Sigmoid colon (tissue), 4 donors: Measurements from ENCODE around the gene NOL4L.

Experiments
- EP300 ChIP-seq, 4 donors: sonication (generic); formaldehyde crosslinking; IDR thresholded peaks; one replicate each; pipeline ENCODE4 v1.6.1; 2017; ENCODE audit warnings: antibody characterized with exemption in 4 of 4
- POLR2A ChIP-seq, 2 donors: fragments of 450-650 bp; IDR thresholded peaks; one replicate each; pipeline ENCODE4 v1.6.1; 2016; ENCODE audit warnings: antibody characterized with exemption in 2 of 2, mild to moderate bottlenecking in 2 of 2, moderate library complexity in 2 of 2
- POLR2AphosphoS5 ChIP-seq, 4 donors: sonication (generic); formaldehyde crosslinking; IDR thresholded peaks; one replicate each; pipeline ENCODE4 v1.6.1; 2017; ENCODE audit warnings: antibody characterized with exemption in 4 of 4
- TF ChIP-seq, protein P1 (sequence below), 4 experiments: fragments of 450-650 bp in 3 of 4; fragments of 200-600 bp in 1 of 4; IDR thresholded peaks; one replicate each; pipeline ENCODE4 v1.5.1; 2016 to 2019; ENCODE audit warnings: antibody characterized with exemption in 4 of 4, mild to moderate bottlenecking in 3 of 4, moderate library complexity in 2 of 4

DNA sequence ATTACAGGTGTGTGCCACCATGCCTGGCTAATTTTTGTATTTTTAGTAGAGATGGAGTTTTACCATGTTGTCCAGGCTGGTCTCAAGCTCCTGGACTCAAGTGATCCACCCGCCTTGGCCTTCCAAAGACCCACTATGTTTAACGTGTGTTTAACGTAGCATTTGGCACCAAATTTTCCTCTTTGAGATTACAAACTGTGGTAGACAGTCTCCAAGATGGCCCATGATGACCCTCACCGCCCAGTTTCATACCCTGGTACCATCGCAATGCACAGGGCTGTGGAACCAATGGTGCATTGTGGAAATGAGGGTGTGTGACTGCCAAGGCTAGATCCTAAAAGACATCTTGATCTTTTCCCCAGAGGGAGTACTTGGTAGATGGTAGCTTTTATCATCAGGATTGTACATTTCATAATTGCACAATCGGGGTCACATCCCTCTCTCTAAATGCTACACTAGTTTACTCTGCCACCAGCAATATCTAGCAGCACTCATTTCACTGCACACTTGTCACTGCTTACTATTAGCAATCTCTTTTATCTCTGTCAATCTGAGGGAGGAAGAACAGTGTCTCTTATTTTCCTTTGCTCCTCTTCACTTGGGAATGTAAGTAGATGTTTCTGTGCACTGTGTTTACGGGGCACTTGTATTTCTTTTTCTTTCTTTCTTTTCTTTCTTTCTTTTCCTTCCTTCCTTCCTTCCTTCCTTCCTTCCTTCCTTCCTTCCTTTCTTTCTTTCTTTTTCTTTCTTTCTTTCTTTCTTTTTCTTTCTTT is 96.9 kb downstream of the NOL4L start:
- no peak for TF ChIP-seq POLR2A (IDR thresholded peaks at IDR 0.05)
- TF ChIP-seq, protein P1, sequence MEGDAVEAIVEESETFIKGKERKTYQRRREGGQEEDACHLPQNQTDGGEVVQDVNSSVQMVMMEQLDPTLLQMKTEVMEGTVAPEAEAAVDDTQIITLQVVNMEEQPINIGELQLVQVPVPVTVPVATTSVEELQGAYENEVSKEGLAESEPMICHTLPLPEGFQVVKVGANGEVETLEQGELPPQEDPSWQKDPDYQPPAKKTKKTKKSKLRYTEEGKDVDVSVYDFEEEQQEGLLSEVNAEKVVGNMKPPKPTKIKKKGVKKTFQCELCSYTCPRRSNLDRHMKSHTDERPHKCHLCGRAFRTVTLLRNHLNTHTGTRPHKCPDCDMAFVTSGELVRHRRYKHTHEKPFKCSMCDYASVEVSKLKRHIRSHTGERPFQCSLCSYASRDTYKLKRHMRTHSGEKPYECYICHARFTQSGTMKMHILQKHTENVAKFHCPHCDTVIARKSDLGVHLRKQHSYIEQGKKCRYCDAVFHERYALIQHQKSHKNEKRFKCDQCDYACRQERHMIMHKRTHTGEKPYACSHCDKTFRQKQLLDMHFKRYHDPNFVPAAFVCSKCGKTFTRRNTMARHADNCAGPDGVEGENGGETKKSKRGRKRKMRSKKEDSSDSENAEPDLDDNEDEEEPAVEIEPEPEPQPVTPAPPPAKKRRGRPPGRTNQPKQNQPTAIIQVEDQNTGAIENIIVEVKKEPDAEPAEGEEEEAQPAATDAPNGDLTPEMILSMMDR (IDR thresholded peaks at IDR 0.05) = no peak
- no peak for TF ChIP-seq POLR2AphosphoS5 (IDR thresholded peaks at IDR 0.05)
- TF ChIP-seq EP300 (IDR thresholded peaks at IDR 0.05) = no peak
